Measurements from ENCODE around the gene CLIC5. TPM values are rescaled to one million over a fixed set of nuclear protein-coding genes. Genes with fewer than 3 reads are reported as not detected.

The CLIC5 gene
- total and polyA plus RNA-seq, 11 donors = 63.0 to 381 (median 244) TPM

GRCh38 chr6:46044881-46045617, 29.4 kb upstream of the CLIC5 start:
- ATAC-seq (peak; percentile 57 to 93 (median 82)), DNase-seq (peak in 4 of 5 donors; percentile 63 to 77 (median 68))
- Histone ChIP-seq H3K36me3 (no peaks in the 10 kb centered on the region), H3K27ac (peak overlapping the region; percentile 2 to 86 (median 67)), H3K4me1 (peaks cover 0 to 54% (median 27%) of the 10 kb centered on the region in 12 donors), H3K4me3 (no peak overlapping the region), H3K27me3 (no peaks in the 10 kb centered on the region), H3K9me3 (no peaks in the 10 kb centered on the region)
- intact Hi-C loops (cut with DNase I) = loop anchor here in 2 of 10 donors (5.0 kb wide), 1 partner anchor 367 kb away; no protein-coding TSS in a partner anchor
- 21 to 40% (median 26%) methylated on average over 5 of the region's 5 CpGs for WGBS, 4 donors
- TF ChIP-seq CTCF (IDR thresholded peaks at IDR 0.05) (no peak), POLR2A (IDR thresholded peaks at IDR 0.05) (no peak)

GRCh38 chr6:46042355-46042999, 26.8 kb upstream of the CLIC5 start:
- H3K4me3 ChIP-seq = no peak overlapping the region
- TF ChIP-seq CTCF (IDR thresholded peaks at IDR 0.05) = peak; percentile 43 to 72 (median 56)
- TF ChIP-seq POLR2A (IDR thresholded peaks at IDR 0.05) = no peak
- H3K9me3 ChIP-seq = no peaks in the 10 kb centered on the region
- H3K36me3 ChIP-seq = no peaks in the 10 kb centered on the region
- H3K27me3 ChIP-seq = no peaks in the 10 kb centered on the region
- DNase-seq = peak in 2 of 5 donors; percentile 23 to 29
- ATAC-seq = peak in 3 of 4 donors; percentile 68 to 79 (median 76)
- H3K27ac ChIP-seq = peak overlapping the region in 2 of 12 donors; percentile 73 to 74
- 49 to 61% (median 55%) methylated on average over 5 of the region's 5 CpGs for WGBS, 4 donors
- intact Hi-C loops (cut with DNase I) = loop anchor here in 2 of 10 donors (5.0 kb wide), 1 partner anchor 370 kb away; no protein-coding TSS in a partner anchor
- peaks cover 0 to 58% (median 37%) of the 10 kb centered on the region in 12 donors for H3K4me1 ChIP-seq

GRCh38 chr6:46040288-46040687, 24.6 kb upstream of the CLIC5 start:
- intact Hi-C loops (cut with DNase I) = loop anchor here in 2 of 10 donors (5.0 kb wide), 1 partner anchor 372 kb away; no protein-coding TSS in a partner anchor
- DNase-seq (no peak), ATAC-seq (no peak)
- H3K4me3 ChIP-seq = no peak overlapping the region
- H3K27ac ChIP-seq = no peak overlapping the region
- no peaks in the 10 kb centered on the region for H3K36me3 ChIP-seq
- TF ChIP-seq POLR2A (IDR thresholded peaks at IDR 0.05) = no peak
- TF ChIP-seq CTCF (IDR thresholded peaks at IDR 0.05) = no peak
- WGBS, 4 donors = 96 to 98% (median 97%) methylated on average over 7 of the region's 7 CpGs
- no peaks in the 10 kb centered on the region for H3K27me3 ChIP-seq
- peaks cover 0 to 51% (median 33%) of the 10 kb centered on the region in 12 donors for H3K4me1 ChIP-seq
- no peaks in the 10 kb centered on the region for H3K9me3 ChIP-seq

GRCh38 chr6:46039646-46040045, 24.0 kb upstream of the CLIC5 start:
- DNase-seq (no peak), ATAC-seq (no peak)
- Histone ChIP-seq H3K9me3 (no peaks in the 10 kb centered on the region), H3K4me1 (peaks cover 2 to 50% (median 29%) of the 10 kb centered on the region in 12 donors), H3K27ac (no peak overlapping the region), H3K27me3 (no peaks in the 10 kb centered on the region), H3K36me3 (no peaks in the 10 kb centered on the region), H3K4me3 (no peak overlapping the region)
- TF ChIP-seq CTCF (IDR thresholded peaks at IDR 0.05) (no peak), POLR2A (IDR thresholded peaks at IDR 0.05) (no peak)
- intact Hi-C loops (cut with DNase I) = loop anchor here in 2 of 10 donors (5.0 kb wide), 1 partner anchor 373 kb away; no protein-coding TSS in a partner anchor
